H9 (cell line): ENCODE data around the gene CCDC150. TPM values are rescaled to one million over a fixed set of nuclear protein-coding genes. Genes with fewer than 3 reads are reported as not detected.

Experiments
- DNase-seq: peaks from one replicate; pipeline ENCODE4 v3.0.0-alpha.2; 2017
- H2AFZ ChIP-seq: one replicate; pipeline ENCODE4 v1.6.1; 2013; ENCODE audit warnings: mild to moderate bottlenecking, low read length, control low read depth, moderate library complexity
- H2AK5ac ChIP-seq: 2 replicates; pipeline ENCODE4 v1.6.1; 2013; ENCODE audit warnings: low read length, control low read depth, mixed read lengths; ENCODE audit not compliant: insufficient read length
- H2BK120ac ChIP-seq: one replicate; pipeline ENCODE4 v1.6.1; 2013; ENCODE audit warnings: low read depth, mild to moderate bottlenecking, low read length, control low read depth, inconsistent platforms; ENCODE audit not compliant: poor library complexity, severe bottlenecking
- H2BK12ac ChIP-seq: 2 replicates; pipeline ENCODE4 v1.6.1; 2013; ENCODE audit warnings: low read length, control low read depth, mixed read lengths, low read depth; ENCODE audit not compliant: insufficient read length
- H2BK15ac ChIP-seq: 2 replicates; pipeline ENCODE4 v1.6.1; 2013; ENCODE audit warnings: low read depth, low read length, control low read depth
- H2BK20ac ChIP-seq: one replicate; pipeline ENCODE4 v1.6.1; 2013; ENCODE audit warnings: low read depth, mild to moderate bottlenecking, low read length, control low read depth, inconsistent platforms; ENCODE audit not compliant: poor library complexity, severe bottlenecking
- H2BK5ac ChIP-seq: 2 replicates; pipeline ENCODE4 v1.6.1; 2013; ENCODE audit warnings: low read length, control low read depth, mixed read lengths; ENCODE audit not compliant: insufficient read length
- H3K14ac ChIP-seq: 2 replicates; pipeline ENCODE4 v1.6.1; 2013; ENCODE audit warnings: low read length, control low read depth; ENCODE audit not compliant: insufficient read depth
- H3K18ac ChIP-seq: 2 replicates; pipeline ENCODE4 v1.6.1; 2013; ENCODE audit warnings: low read depth, mild to moderate bottlenecking, mixed read lengths, low read length, control low read depth; ENCODE audit not compliant: insufficient read length
- H3K23ac ChIP-seq: 2 replicates; pipeline ENCODE4 v1.6.1; 2013; ENCODE audit warnings: low read length, control low read depth, mixed read lengths, low read depth; ENCODE audit not compliant: insufficient read length
- H3K23me2 ChIP-seq: 2 replicates; pipeline ENCODE4 v1.6.1; 2013; ENCODE audit warnings: low read depth, mild to moderate bottlenecking, mixed read lengths, low read length, control low read depth; ENCODE audit not compliant: insufficient read length, poor library complexity, severe bottlenecking
- H3K27ac ChIP-seq: 2 replicates; pipeline ENCODE4 v1.5.1; 2013; ENCODE audit warnings: low read length, control low read depth, mixed read lengths, low read depth; ENCODE audit not compliant: insufficient read length
- H3K27me3 ChIP-seq: 2 replicates; pipeline ENCODE4 v1.6.1; 2013; ENCODE audit warnings: low read length, control low read depth, inconsistent platforms; ENCODE audit not compliant: insufficient read depth
- H3K4ac ChIP-seq: 2 replicates; pipeline ENCODE4 v1.6.1; 2013; ENCODE audit warnings: low read depth, mild to moderate bottlenecking, control low read depth, inconsistent platforms, low read length, moderate library complexity
- H3K4me1 ChIP-seq: 2 replicates; pipeline ENCODE4 v1.6.1; 2013; ENCODE audit warnings: low read length, control low read depth, inconsistent platforms; ENCODE audit not compliant: insufficient read depth
- H3K4me2 ChIP-seq: 2 replicates; pipeline ENCODE4 v1.6.1; 2013; ENCODE audit warnings: low read length, control low read depth, mixed read lengths; ENCODE audit not compliant: insufficient read length, insufficient read depth
- H3K56ac ChIP-seq: 2 replicates; pipeline ENCODE4 v1.6.1; 2013; ENCODE audit warnings: low read depth, mild to moderate bottlenecking, mixed read lengths, low read length, control low read depth; ENCODE audit not compliant: insufficient read length
- H3K79me1 ChIP-seq: 2 replicates; pipeline ENCODE4 v1.6.1; 2013; ENCODE audit warnings: low read depth, mild to moderate bottlenecking, moderate library complexity, low read length, control low read depth, inconsistent platforms; ENCODE audit not compliant: insufficient read depth, poor library complexity, severe bottlenecking
- H3K79me2 ChIP-seq: 2 replicates; pipeline ENCODE4 v1.6.1; 2013; ENCODE audit warnings: low read length, control low read depth, inconsistent platforms; ENCODE audit not compliant: insufficient read depth
- H3K9ac ChIP-seq: 2 replicates; pipeline ENCODE4 v1.6.1; 2013; ENCODE audit warnings: low read length, control low read depth, mixed read lengths; ENCODE audit not compliant: insufficient read length; ENCODE audit errors: extremely low read depth
- H3K9me3 ChIP-seq: one replicate; pipeline ENCODE4 v1.6.1; 2013; ENCODE audit warnings: low read depth, low read length, inconsistent platforms; ENCODE audit not compliant: control insufficient read depth
- H3T11ph ChIP-seq: one replicate; pipeline ENCODE4 v1.6.1; 2013; ENCODE audit warnings: mild to moderate bottlenecking, low read length, control low read depth, inconsistent platforms
- H4K20me1 ChIP-seq: one replicate; pipeline ENCODE4 v1.6.1; 2013; ENCODE audit not compliant: control insufficient read depth, insufficient read length, insufficient read depth
- H4K5ac ChIP-seq: 2 replicates; pipeline ENCODE4 v1.6.1; 2013; ENCODE audit warnings: low read depth, mild to moderate bottlenecking, mixed read lengths, low read length, control low read depth; ENCODE audit not compliant: insufficient read length
- H4K8ac ChIP-seq: replicated peaks from 2 replicates; pipeline ENCODE4 v1.6.1; 2013; ENCODE audit warnings: low read length, control low read depth, mixed read lengths, low read depth; ENCODE audit not compliant: insufficient read length
- H4K91ac ChIP-seq: 2 replicates; pipeline ENCODE4 v1.6.1; 2013; ENCODE audit warnings: low read depth, mild to moderate bottlenecking, moderate library complexity, mixed read lengths, low read length, control low read depth; ENCODE audit not compliant: insufficient read length
- H3K27ac Mint-ChIP-seq, 3 experiments: 2 replicates in 2 of 3; 3 replicates in 1 of 3; pipeline ENCODE4 v1.8.0; 2020 to 2021; ENCODE audit warnings: mixed read lengths in 3 of 3, mild to moderate bottlenecking in 1 of 3, moderate library complexity in 1 of 3
- H3K27me3 Mint-ChIP-seq: 2 replicates; pipeline ENCODE4 v1.8.0; 2021; ENCODE audit warnings: low read depth, mild to moderate bottlenecking, moderate library complexity, mixed read lengths
- H3K36me3 Mint-ChIP-seq, 3 experiments: 2 replicates in 2 of 3; 3 replicates in 1 of 3; pipeline ENCODE4 v1.8.0; 2020 to 2021; ENCODE audit warnings: low read depth in 3 of 3, mixed read lengths in 3 of 3; ENCODE audit not compliant: insufficient read depth in 1 of 3
- H3K4me1 Mint-ChIP-seq, 2 experiments: 2 replicates each; pipeline ENCODE4 v1.8.0; 2020; ENCODE audit warnings: mixed read lengths in 2 of 2
- H3K4me3 Mint-ChIP-seq, 2 experiments: 2 replicates in 1 of 2; 3 replicates in 1 of 2; pipeline ENCODE4 v1.8.0; 2020 to 2021; ENCODE audit warnings: mild to moderate bottlenecking in 2 of 2, mixed read lengths in 2 of 2, moderate library complexity in 1 of 2
- H3K9me3 Mint-ChIP-seq, 2 experiments: 2 replicates in 1 of 2; 3 replicates in 1 of 2; pipeline ENCODE4 v1.8.0; 2020; ENCODE audit warnings: mild to moderate bottlenecking in 2 of 2, mixed read lengths in 2 of 2, moderate library complexity in 1 of 2
- total RNA-seq: library from RNA; stranded (reverse); gene quantifications from 2 replicates; pipeline ENCODE4 v1.2.1, GENCODE V29; 2021
- TF ChIP-seq, protein P1 (sequence below): fragments of 200-600 bp; sonication (generic); conservative IDR thresholded peaks from 3 replicates; pipeline ENCODE4 v1.8.0; 2021; ENCODE audit warnings: antibody characterized with exemption, mild to moderate bottlenecking

Gene CCDC150
- total RNA-seq, 1 experiment from 2014 or later: 26.2 TPM

DNA sequence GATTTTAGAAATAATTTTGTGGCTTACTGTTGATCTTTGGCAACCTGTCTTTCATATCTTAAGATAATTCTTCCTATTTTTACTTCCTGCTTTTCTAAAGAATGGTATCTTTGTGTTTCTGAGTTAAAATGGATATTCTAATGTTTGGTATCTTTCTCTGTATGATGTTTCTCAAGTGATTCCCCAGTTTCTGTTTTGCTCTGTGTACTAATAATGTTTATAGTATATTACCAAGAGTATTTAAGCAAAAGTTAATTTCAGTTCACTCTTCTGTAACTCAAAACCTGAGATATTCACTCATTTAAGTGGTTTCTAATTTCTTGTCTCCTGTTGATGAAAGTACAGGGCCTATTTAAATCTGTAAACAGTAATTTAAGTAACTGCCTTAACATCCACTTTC, 58.3 kb downstream of the CCDC150 start:
- peaks cover 15 to 28% (median 25%) of the 10 kb centered on the region in 3 experiments for H3K36me3 Mint-ChIP-seq
- no peak overlapping the region for H3K27ac Mint-ChIP-seq
- Histone ChIP-seq H2BK12ac (no peak overlapping the region), H3K27ac (no peak overlapping the region), H2BK20ac (no peak overlapping the region), H4K5ac (no peak overlapping the region), H3T11ph (no peak overlapping the region), H3K18ac (no peak overlapping the region), H3K9ac (no peak overlapping the region), H3K23me2 (no peaks in the 10 kb centered on the region), H3K23ac (no peak overlapping the region), H3K79me1 (no peaks in the 10 kb centered on the region), H2BK5ac (no peak overlapping the region), H2AFZ (no peak overlapping the region), H3K79me2 (no peaks in the 10 kb centered on the region), H3K27me3 (no peaks in the 10 kb centered on the region), H3K4ac (no peak overlapping the region), H3K14ac (no peak overlapping the region), H4K20me1 (no peaks in the 10 kb centered on the region), H3K9me3 (no peaks in the 10 kb centered on the region), H2BK15ac (no peak overlapping the region), H2AK5ac (no peak overlapping the region), H3K56ac (no peak overlapping the region), H2BK120ac (no peak overlapping the region), H4K91ac (no peak overlapping the region), H3K4me1 (no peaks in the 10 kb centered on the region), H3K4me2 (no peak overlapping the region), H4K8ac (no peak overlapping the region)
- no peaks in the 10 kb centered on the region; a peak in 1 of 5 replicates for H3K9me3 Mint-ChIP-seq
- H3K4me3 Mint-ChIP-seq: no peak overlapping the region
- no peaks in the 10 kb centered on the region for H3K4me1 Mint-ChIP-seq
- no peaks in the 10 kb centered on the region for H3K27me3 Mint-ChIP-seq
- DNase-seq: no peak
- TF ChIP-seq, protein P1, sequence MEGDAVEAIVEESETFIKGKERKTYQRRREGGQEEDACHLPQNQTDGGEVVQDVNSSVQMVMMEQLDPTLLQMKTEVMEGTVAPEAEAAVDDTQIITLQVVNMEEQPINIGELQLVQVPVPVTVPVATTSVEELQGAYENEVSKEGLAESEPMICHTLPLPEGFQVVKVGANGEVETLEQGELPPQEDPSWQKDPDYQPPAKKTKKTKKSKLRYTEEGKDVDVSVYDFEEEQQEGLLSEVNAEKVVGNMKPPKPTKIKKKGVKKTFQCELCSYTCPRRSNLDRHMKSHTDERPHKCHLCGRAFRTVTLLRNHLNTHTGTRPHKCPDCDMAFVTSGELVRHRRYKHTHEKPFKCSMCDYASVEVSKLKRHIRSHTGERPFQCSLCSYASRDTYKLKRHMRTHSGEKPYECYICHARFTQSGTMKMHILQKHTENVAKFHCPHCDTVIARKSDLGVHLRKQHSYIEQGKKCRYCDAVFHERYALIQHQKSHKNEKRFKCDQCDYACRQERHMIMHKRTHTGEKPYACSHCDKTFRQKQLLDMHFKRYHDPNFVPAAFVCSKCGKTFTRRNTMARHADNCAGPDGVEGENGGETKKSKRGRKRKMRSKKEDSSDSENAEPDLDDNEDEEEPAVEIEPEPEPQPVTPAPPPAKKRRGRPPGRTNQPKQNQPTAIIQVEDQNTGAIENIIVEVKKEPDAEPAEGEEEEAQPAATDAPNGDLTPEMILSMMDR: no peak
